ENCODE results near the gene PCBP1. TPM values are rescaled to one million over a fixed set of nuclear protein-coding genes. Genes with fewer than 3 reads are reported as not detected.

Gene PCBP1
- total and polyA plus RNA-seq, 8 donors: 9.3 to 296 (median 152) TPM

DNA sequence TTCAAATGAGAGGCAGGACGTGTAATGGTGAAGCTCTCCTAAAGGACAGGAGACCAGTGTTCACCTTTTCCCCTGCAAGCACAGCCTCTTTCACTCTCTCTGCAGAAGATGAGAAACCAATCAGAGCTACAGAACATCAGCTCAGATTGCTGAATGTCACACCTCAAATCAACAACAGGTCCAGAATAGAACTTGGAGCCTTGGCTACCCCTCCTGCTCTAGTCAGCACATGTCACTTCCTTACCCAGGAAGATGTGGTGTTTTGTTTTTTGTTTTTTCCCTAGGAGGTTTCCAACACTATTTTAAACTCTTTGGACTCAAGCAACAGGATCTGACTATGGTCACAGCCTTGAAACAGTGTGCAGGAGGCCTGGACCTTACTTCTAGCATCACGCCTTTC is 41.3 kb upstream of the PCBP1 start:
- TF ChIP-seq, protein P1, sequence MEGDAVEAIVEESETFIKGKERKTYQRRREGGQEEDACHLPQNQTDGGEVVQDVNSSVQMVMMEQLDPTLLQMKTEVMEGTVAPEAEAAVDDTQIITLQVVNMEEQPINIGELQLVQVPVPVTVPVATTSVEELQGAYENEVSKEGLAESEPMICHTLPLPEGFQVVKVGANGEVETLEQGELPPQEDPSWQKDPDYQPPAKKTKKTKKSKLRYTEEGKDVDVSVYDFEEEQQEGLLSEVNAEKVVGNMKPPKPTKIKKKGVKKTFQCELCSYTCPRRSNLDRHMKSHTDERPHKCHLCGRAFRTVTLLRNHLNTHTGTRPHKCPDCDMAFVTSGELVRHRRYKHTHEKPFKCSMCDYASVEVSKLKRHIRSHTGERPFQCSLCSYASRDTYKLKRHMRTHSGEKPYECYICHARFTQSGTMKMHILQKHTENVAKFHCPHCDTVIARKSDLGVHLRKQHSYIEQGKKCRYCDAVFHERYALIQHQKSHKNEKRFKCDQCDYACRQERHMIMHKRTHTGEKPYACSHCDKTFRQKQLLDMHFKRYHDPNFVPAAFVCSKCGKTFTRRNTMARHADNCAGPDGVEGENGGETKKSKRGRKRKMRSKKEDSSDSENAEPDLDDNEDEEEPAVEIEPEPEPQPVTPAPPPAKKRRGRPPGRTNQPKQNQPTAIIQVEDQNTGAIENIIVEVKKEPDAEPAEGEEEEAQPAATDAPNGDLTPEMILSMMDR (IDR thresholded peaks at IDR 0.05): no peak
- TF ChIP-seq POLR2A (IDR thresholded peaks at IDR 0.05) (no peak), POLR2AphosphoS5 (IDR thresholded peaks at IDR 0.05) (no peak), EP300 (IDR thresholded peaks at IDR 0.05) (no peak)
- Histone ChIP-seq H3K4me1 (peaks cover 0 to 16% (median 0%) of the 10 kb centered on the region in 4 donors), H3K4me3 (no peak overlapping the region), H3K27me3 (no peaks in the 10 kb centered on the region), H3K36me3 (peaks cover 11 to 64% (median 59%) of the 10 kb centered on the region in 4 donors), H3K27ac (peak overlapping the region in 2 of 5 donors; percentile 64 to 71), H3K9me3 (no peaks in the 10 kb centered on the region)
- 81 to 100% (median 94%) methylated on average over 2 of the region's 2 CpGs for WGBS, 5 donors
- intact Hi-C loops (cut with DNase I; ENCODE audit: low total_unique reads): no loop called here
- DNase-seq: no peak

- intact Hi-C loops (cut with DNase I; ENCODE audit: low total_unique reads): no loop called here
- H3K36me3 ChIP-seq: peaks cover 11 to 69% (median 65%) of the 10 kb centered on the region in 4 donors
- 58 to 87% (median 77%) methylated on average over 2 of the region's 2 CpGs for WGBS, 5 donors
These were observed 40.7 kb upstream of the PCBP1 start for GRCh38 chr2:70046534-70046933.

DNA sequence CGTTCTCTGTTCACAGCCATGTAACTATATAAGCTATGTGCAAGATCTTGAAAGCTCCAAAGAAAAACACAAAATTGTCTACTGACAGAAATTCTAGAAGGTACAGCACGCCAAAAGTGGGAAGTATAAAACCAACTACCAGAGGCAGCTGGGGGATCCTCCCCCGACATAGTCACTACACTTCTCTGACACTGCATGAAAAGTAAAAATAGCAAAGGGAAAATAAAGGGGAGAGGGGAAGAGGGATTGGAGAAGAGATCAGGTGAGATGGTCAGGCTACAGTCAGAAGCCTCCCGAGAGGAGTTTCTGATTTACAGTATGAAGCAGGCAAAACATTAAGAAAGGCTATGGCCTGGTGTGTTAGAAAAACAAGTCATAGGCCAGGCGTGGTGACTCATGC is 39.8 kb upstream of the PCBP1 start:
- H3K9me3 ChIP-seq: no peaks in the 10 kb centered on the region
- WGBS, 5 donors: 87 to 94% (median 92%) methylated on average over 5 of the region's 5 CpGs
- no peak overlapping the region for H3K4me3 ChIP-seq
- TF ChIP-seq POLR2AphosphoS5 (IDR thresholded peaks at IDR 0.05): no peak
- TF ChIP-seq POLR2A (IDR thresholded peaks at IDR 0.05): no peak
- TF ChIP-seq, protein P1 (IDR thresholded peaks at IDR 0.05): no peak
- TF ChIP-seq EP300 (IDR thresholded peaks at IDR 0.05): no peak
- H3K36me3 ChIP-seq: peaks cover 11 to 74% (median 70%) of the 10 kb centered on the region in 4 donors
- peaks cover 0 to 16% (median 0%) of the 10 kb centered on the region in 4 donors for H3K4me1 ChIP-seq
- DNase-seq: no peak
- intact Hi-C loops (cut with DNase I; ENCODE audit: low total_unique reads): no loop called here
- no peaks in the 10 kb centered on the region for H3K27me3 ChIP-seq
- peak overlapping the region in 2 of 5 donors; percentile 64 to 71 for H3K27ac ChIP-seq

More at GRCh38 chr2:70046534-70046933, 40.7 kb upstream of the PCBP1 start:
- TF ChIP-seq EP300 (IDR thresholded peaks at IDR 0.05): no peak
- TF ChIP-seq, protein P1 (IDR thresholded peaks at IDR 0.05): no peak
- TF ChIP-seq POLR2AphosphoS5 (IDR thresholded peaks at IDR 0.05): no peak
- no peak for TF ChIP-seq POLR2A (IDR thresholded peaks at IDR 0.05)
- Histone ChIP-seq H3K27ac (peak overlapping the region in 2 of 5 donors; percentile 64 to 71), H3K4me3 (no peak overlapping the region), H3K9me3 (no peaks in the 10 kb centered on the region), H3K27me3 (no peaks in the 10 kb centered on the region), H3K4me1 (peaks cover 0 to 16% (median 0%) of the 10 kb centered on the region in 4 donors)
- DNase-seq: no peak

DNA sequence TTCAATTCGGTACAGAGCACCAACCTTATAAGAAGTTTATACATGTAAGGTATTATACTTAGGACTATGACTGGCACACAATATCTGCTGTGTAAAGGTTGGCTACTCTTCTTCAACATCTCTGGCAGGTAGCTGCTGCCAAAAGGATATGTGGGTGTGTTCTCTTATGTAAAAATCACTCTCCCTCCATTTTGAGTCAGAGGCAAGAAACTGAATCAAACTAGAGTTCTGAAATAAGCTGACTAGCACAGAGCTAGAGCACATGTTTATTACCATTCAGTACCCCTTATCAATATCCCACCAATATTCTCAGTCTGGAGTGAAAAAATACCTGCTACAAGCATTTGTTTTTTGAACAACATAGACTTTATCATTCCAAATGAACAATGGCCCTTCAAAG is 38.0 kb upstream of the PCBP1 start:
- Histone ChIP-seq H3K36me3 (peaks cover 11 to 92% (median 88%) of the 10 kb centered on the region in 4 donors), H3K27me3 (no peaks in the 10 kb centered on the region), H3K4me3 (no peak overlapping the region), H3K4me1 (peaks cover 0 to 16% (median 0%) of the 10 kb centered on the region in 4 donors), H3K27ac (no peak overlapping the region), H3K9me3 (no peaks in the 10 kb centered on the region)
- no peak for DNase-seq
- TF ChIP-seq EP300 (IDR thresholded peaks at IDR 0.05): no peak
- TF ChIP-seq POLR2A (IDR thresholded peaks at IDR 0.05): no peak
- TF ChIP-seq POLR2AphosphoS5 (IDR thresholded peaks at IDR 0.05): no peak
- intact Hi-C loops (cut with DNase I; ENCODE audit: low total_unique reads): no loop called here
- WGBS, 5 donors: 73 to 94% (median 88%) methylated on average over 1 of the region's 1 CpG
